ENCODE measurements around the gene ABCB6.

- TF ChIP-seq, protein P1, sequence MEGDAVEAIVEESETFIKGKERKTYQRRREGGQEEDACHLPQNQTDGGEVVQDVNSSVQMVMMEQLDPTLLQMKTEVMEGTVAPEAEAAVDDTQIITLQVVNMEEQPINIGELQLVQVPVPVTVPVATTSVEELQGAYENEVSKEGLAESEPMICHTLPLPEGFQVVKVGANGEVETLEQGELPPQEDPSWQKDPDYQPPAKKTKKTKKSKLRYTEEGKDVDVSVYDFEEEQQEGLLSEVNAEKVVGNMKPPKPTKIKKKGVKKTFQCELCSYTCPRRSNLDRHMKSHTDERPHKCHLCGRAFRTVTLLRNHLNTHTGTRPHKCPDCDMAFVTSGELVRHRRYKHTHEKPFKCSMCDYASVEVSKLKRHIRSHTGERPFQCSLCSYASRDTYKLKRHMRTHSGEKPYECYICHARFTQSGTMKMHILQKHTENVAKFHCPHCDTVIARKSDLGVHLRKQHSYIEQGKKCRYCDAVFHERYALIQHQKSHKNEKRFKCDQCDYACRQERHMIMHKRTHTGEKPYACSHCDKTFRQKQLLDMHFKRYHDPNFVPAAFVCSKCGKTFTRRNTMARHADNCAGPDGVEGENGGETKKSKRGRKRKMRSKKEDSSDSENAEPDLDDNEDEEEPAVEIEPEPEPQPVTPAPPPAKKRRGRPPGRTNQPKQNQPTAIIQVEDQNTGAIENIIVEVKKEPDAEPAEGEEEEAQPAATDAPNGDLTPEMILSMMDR (IDR thresholded peaks at IDR 0.05), result no peak
- no peak for TF ChIP-seq POLR2A (IDR thresholded peaks at IDR 0.05)
Observed at GRCh38 chr2:219250049-219250781, 31.5 kb upstream of the ABCB6 start.
